NCI-H1048 (cell line): Measurements from ENCODE around the gene PITPNM3.
"Not testable (repeated sequence)": the region's sequence is repeated elsewhere in the genome, so short reads cannot be mapped to it uniquely, and the experiment has no call there.

Experiments
- DNase-seq: peaks from one replicate; lab custom pipeline; 2025; lab: John Stamatoyannopoulos, UW

The PITPNM3 gene

GRCh38 chr17:6574687-6575595 lies 18.6 kb upstream of the PITPNM3 start:
- DNase-seq = no peak

GRCh38 chr17:6573982-6574686 lies 17.8 kb upstream of the PITPNM3 start:
- no peak for DNase-seq

DNA sequence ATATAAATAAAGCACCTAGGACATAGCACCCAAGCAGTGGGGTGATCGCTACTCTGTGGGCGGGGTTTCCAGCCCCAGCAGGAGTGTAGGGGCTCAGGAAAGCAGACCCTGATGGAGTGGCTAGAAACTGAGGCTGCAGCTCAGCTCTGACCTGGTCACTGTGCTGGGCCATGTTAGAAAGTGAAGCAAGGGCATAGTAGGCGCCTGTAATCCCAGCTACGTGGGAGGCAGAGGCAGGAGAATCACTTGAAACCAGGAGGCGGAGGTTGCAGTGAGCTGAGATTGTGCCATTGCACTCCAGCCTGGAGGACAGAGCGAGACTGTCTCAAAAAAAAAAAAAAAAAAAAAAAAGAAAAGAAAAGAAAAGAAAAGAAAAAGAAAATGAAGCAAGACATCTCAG lies 17.1 kb upstream of the PITPNM3 start:
- DNase-seq = not testable (repeated sequence)

DNA sequence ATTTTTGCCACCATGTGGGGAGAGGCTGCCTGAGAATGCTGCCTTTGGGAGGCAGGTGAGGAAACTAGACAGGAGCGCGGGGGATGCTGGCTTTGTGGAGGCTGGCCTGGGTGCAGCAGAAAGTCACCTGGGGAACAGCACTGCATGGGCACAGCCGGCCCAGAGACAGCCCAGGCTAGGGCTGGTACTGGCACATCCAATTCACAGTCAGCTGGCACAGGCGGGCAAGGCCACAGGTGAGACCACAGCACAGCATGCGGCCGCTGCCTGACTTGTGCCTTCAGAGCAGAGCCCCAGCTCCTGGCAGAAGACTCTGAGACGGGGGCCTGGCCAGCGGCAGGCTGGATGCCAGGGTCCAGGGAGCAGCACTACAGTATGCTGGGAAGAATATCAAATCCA lies 16.6 kb upstream of the PITPNM3 start:
- no peak for DNase-seq

GRCh38 chr17:6571452-6571781 lies 15.1 kb upstream of the PITPNM3 start:
- no peak for DNase-seq

- no peak for DNase-seq
Measured at GRCh38 chr17:6570731-6571451, 14.5 kb upstream of the PITPNM3 start.

DNA sequence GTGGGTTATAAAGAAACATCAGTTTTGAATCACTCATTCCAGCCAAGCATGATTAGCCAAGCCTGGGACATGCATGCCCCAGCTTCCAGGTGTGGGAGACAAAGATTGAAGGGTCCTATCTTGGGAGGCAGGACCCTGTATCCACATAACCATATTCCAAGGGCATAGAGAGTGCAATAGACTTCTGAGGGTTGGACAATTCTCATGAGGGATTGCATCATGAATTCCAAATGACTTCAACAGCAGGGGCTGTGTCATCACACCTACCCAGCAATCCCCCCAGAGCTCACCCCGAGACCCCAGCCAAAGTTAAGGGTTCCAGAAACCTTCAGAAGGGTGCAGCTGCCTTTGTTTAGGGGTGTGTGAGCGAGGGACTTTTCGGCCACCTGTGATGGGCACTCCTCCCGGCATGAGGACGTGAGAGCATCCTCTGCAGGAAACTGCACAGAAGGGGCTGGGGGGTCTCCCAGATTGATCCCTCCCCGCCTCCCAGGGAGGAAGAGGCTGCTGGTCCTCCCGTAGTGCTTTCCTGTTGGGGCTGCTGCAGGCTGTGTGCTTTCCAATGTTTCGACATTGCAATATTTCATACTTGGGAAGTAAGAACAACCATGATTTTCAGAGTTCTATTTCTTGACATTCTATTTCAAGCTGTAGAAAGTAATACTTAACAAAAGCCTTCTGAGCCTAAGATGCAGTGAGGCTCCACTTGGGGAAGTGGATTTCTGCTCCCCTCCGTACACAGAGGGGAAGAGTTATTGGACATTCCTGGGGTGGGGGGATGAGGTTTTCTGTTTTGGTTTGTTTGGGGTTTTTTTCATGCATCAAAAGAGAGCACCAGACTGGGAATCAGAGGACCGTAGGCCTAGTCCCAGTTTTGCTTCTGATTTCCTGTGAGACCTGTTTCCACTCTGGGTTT lies 13.3 kb upstream of the PITPNM3 start:
- no peak for DNase-seq

GRCh38 chr17:6568184-6568758 lies 11.9 kb upstream of the PITPNM3 start:
- no peak for DNase-seq

GRCh38 chr17:6567528-6568183 lies 11.3 kb upstream of the PITPNM3 start:
- DNase-seq = no peak

GRCh38 chr17:6561446-6561845 lies 5.1 kb upstream of the PITPNM3 start:
- DNase-seq = no peak

DNA sequence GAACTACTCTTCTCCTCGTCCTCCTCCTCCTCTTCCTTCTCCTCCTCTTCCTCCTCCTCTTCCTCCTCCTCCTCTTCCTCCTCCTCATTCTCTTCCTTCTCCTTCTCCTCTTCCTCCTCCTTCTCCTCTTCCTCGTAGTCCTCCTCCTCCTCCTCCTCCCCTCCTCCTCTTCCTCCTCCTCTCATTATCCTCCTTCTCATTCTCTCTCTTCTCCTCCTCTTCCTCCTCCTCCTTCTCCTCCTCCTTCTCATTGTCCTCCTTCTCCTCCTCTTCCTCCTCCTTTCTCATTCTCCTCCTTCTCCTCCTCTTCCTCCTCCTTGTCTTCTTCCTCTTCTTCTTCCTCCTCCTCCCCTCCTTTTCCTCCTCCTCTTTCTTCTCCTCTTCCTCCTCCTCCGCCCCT lies 4.1 kb upstream of the PITPNM3 start:
- no peak for DNase-seq

DNA sequence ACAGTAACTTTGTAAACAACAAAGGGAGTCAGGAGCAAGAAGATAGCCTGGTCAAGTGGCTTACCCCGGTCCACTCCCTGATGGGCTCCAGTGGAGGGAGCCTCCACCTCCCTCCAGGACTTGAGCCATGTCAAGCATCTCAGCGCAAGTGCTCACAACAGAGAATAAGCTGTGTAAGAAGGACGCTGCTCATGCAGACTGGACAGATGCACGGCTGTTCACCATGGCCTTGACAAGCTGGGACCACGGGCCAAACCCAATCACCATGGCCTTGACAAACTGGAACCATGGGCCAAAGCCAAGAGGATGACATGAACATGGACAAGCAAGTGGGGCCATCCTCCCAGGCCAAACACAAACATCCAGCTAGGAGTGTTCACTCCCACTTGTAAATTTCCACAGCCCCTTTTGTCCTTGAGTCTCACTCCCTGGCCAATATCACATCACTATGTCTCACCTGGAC lies 3.4 kb upstream of the PITPNM3 start:
- no peak for DNase-seq

DNA sequence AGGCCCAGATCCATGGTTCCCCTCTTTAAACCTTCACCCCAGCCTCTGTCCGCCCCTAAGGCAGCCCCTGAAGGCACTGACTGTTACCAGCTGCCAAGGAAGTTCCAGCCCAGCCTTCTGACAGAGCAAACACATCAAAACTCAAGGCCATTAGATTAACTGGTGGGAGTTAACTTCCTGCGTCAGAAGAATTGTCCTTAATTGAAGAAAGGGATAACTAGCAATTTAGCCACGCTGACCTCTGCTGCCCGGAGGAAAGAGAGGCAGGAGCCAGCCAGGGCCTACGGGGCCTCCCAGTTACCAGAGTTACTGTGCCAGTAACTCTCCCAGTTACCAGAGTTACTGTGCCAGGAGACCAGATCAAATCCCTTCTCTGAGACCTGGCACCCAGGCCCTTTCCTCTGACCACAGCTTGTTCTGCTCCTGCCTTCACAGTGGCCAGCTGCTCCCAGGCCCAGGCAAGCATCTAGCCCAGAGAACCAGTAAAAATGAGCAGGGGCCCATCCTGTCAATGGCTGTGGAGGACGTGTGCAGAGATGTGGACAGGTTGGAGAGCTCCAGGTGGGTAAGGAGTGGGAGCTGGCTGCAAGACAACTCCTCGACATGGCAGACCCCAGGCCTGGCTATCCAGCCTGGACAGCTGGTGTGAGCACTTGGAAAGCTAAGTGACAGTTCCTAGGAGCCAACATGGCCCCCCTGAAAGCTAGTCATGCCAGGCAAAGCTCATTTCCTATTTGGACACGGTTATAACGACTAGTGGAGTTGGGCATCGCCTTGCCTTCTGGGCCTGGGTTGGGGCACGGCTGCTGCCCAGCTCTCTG lies 2.8 kb upstream of the PITPNM3 start:
- no peak for DNase-seq

GRCh38 chr17:6558276-6558675 lies 1.9 kb upstream of the PITPNM3 start:
- no peak for DNase-seq

DNA sequence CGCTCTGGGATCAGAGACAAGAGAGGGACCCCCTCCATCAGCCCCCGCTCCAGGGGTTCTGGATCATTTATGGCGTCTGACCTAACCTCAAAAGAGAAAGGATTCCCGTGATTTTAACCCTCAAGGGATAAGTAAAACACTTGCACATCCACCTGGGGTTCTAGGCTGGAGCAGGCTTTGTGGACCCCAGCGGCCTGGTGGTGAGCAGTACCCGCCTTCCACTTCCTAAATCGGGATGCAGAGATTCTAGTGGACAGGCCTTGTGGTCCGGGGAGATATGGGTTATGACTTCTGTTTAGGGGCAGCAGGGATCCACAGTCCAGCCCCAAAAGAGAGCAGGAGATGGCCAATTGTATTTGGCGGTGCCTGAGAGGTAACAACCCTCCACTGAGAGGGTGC lies 684 bp upstream of the PITPNM3 start:
- DNase-seq = no peak

- DNase-seq = no peak
Measured at GRCh38 chr17:6555331-6556120, 829 bp downstream of the PITPNM3 start.

GRCh38 chr17:6554871-6555330 lies 1.5 kb downstream of the PITPNM3 start:
- no peak for DNase-seq

- DNase-seq = no peak
Measured at GRCh38 chr17:6554342-6554741, 2.0 kb downstream of the PITPNM3 start.
